GM18505 (cell line): ENCODE measurements around the gene AGAP4.
"Not testable (repeated sequence)": the region's sequence is repeated elsewhere in the genome, so short reads cannot be mapped to it uniquely, and the experiment has no call there.

ENCODE experiments used
- ATAC-seq: cut with Tn5 transposase; IDR thresholded peaks from one replicate; pipeline ENCODE4 v1.9.1; 2021; ENCODE audit not compliant: unreplicated experiment
- POLR2A ChIP-seq: IDR thresholded peaks from 4 replicates; pipeline ENCODE4 v1.6.1; 2011; ENCODE audit warnings: borderline replicate concordance; ENCODE audit not compliant: insufficient read depth, insufficient read length; ENCODE audit errors: extremely low read depth

Gene AGAP4

GRCh38 chr10:45847400-45847799 lies at the start of gene AGAP4:
Gene AGAP4 (minus strand): TSS chr10:45847500. CDS start chr10:45847347, 153 bp downstream.
- not testable (repeated sequence) for ATAC-seq

GRCh38 chr10:45890721-45891120 lies 43.4 kb upstream of the AGAP4 start:
- ATAC-seq = not testable (repeated sequence)

DNA sequence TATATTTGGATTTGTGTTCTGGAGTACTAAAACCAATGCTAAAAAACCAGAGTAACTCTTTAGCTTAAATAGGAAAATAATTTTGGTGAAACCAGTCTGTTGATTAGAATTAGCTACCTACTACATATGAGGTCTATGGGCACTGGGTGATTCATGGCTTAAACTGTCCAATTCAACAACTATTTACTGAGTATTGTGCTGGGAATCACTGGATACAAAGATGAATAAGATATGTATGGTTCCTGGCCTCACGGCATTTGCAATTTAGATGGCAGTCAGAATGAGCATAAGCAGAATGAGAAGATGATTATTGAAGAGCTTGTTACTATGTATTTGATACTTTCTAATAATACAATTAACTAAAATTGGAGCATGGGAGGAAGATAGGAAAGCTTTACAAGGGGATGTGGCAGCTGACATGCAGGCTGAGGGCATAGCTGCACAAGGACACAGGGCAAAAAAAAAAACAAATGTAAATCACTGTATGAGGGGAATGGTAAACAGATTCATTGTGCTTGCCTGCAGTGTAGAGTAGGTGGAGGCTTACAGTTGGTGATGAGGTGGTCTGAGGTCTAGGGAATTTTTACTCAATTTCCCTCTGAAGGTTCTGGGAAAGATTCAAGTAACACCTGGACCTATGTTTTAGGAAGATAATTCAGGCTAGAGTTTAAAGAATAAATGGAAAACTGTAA lies 42.4 kb upstream of the AGAP4 start:
- not testable (repeated sequence) for ATAC-seq

DNA sequence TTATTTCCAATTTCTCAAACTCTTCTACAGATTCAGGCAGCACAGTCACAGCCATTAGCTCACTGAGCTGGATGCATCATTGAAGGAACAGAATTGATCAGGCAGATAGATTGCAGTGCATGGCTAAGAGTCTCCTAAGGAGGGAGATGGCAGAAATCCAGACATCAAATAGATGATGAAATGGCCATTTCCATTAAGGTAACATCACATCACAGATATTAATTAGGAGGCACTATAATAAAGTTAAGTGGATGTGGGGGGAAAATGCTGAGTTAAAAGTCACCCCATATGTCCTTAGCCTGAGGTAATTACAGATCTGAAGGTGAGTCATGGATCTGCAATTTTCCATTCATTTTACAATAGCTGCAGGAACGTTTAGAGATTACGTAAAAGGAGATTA lies 35.6 kb upstream of the AGAP4 start:
- ATAC-seq = not testable (repeated sequence)

- not testable (repeated sequence) for ATAC-seq
Measured at GRCh38 chr10:45865404-45865803, 18.1 kb upstream of the AGAP4 start.

- not testable (repeated sequence) for ATAC-seq
Measured at GRCh38 chr10:45864264-45864663, 17.0 kb upstream of the AGAP4 start.

GRCh38 chr10:45863632-45864031 lies 16.3 kb upstream of the AGAP4 start:
- not testable (repeated sequence) for ATAC-seq

- ATAC-seq = not testable (repeated sequence)
Measured at GRCh38 chr10:45857931-45858330, 10.6 kb upstream of the AGAP4 start.

- ATAC-seq = not testable (repeated sequence)
Measured at GRCh38 chr10:45848467-45848866, 1.2 kb upstream of the AGAP4 start.

- ATAC-seq = not testable (repeated sequence)
Measured at GRCh38 chr10:45822918-45823317, 24.4 kb downstream of the AGAP4 start.

DNA sequence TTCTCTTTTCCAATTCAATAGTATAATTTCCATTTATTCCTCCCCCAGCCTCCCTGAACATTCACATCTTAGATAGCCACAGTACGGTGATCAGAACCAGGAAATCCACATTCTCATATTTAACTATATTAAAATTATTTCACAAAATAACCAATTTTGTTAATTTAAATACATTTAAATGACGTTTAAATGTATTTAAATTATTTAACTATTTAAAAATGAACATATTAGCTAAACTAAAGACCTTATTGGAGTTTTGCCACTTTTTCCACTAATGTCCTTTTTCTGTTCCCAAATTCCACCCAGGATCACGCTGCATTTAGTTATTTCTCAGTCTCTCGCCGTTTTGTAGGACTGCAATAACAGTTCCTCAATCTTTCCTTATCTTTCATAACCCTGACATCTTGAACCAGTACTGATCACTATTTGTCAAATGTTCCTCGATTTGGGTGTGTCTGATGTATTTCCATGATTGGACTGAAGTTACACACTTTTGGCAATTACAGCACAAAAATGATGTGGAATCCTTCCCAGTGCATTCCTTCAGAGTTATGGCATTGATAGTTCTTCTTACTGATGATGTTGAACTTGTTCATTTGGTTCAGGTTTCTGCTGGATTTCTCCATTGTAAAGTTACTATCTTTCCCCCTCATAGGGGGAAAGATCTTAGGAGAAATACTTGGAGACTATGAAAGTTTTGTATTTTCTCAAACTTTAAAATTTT lies 27.0 kb downstream of the AGAP4 start:
- not testable (repeated sequence) for ATAC-seq

- ATAC-seq = no peak
- no peak for TF ChIP-seq POLR2A
Measured at GRCh38 chr10:45819552-45819951, 27.7 kb downstream of the AGAP4 start.

- TF ChIP-seq POLR2A = no peak
- ATAC-seq = no peak
Measured at GRCh38 chr10:45817912-45818311, 29.4 kb downstream of the AGAP4 start.

DNA sequence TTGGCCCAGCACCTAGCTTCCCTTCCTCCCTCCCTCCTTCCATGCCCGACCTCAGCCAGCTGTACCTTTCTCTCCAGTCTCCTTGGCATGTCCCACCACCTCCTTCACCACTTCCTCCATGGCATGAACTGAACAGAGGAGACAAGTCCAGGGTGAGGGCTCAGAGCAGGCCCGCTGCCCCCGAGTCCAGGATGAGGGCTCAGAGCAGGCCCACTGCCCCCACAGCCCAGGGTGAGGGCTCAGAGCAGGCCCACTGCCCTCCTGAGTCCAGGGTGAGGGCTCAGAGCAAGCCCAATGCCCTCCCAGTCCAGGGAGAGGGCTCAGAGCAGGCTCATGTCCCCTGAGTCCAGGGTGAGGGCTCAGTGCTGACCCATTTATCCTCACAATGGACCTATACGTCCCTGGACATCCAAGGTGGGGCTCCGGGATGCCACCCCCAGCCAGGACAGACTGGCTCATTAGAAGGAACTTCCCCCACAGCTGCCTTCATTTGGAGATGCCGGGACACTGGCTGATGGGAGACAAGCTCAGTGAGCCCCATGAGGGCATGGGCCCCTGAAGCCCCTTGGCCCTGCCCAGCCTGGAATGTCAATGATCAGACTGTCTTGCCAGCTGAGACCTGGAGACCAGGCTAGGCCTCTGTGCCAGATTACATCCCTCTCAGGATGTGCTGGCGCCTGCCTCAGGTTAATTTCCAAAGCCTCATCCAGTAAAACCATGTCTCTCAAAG lies 30.0 kb downstream of the AGAP4 start:
- TF ChIP-seq POLR2A = no peak
- ATAC-seq = no peak

GRCh38 chr10:45814146-45814545 lies 33.2 kb downstream of the AGAP4 start:
- ATAC-seq = not testable (repeated sequence)

GRCh38 chr10:45812959-45813358 lies 34.3 kb downstream of the AGAP4 start:
- not testable (repeated sequence) for ATAC-seq
